Activated CD4-positive, alpha-beta T cell treated with anti-CD3 and anti-CD28 coated beads for 48 hours (primary cell): ENCODE measurements around the gene CTCFL.
"Not testable (repeated sequence)": the region's sequence is repeated elsewhere in the genome, so short reads cannot be mapped to it uniquely, and the experiment has no call there.

ENCODE experiments used
- DNase-seq: peaks from one replicate; pipeline ENCODE4 v3.0.0-alpha.2; 2020

CTCFL gene

GRCh38 chr20:57504411-57504810 lies 20.5 kb downstream of the CTCFL start:
- no peak for DNase-seq

GRCh38 chr20:57503035-57503658 lies 21.8 kb downstream of the CTCFL start:
- no peak for DNase-seq

GRCh38 chr20:57502336-57502700 lies 22.6 kb downstream of the CTCFL start:
- DNase-seq, result no peak

GRCh38 chr20:57501461-57502335 lies 23.2 kb downstream of the CTCFL start:
- no peak for DNase-seq

- no peak for DNase-seq
Observed at GRCh38 chr20:57500962-57501361, 24.0 kb downstream of the CTCFL start.

- no peak for DNase-seq
Observed at GRCh38 chr20:57500235-57500634, 24.7 kb downstream of the CTCFL start.

- no peak for DNase-seq
Observed at GRCh38 chr20:57499676-57500075, 25.3 kb downstream of the CTCFL start.

GRCh38 chr20:57498425-57499400 lies 26.2 kb downstream of the CTCFL start:
- peak; percentile 63 for DNase-seq

GRCh38 chr20:57496592-57496991 lies 28.3 kb downstream of the CTCFL start:
- DNase-seq, result no peak

GRCh38 chr20:57495978-57496377 lies 29.0 kb downstream of the CTCFL start:
- no peak for DNase-seq

- no peak for DNase-seq
Observed at GRCh38 chr20:57493091-57493615, 31.8 kb downstream of the CTCFL start.

GRCh38 chr20:57491373-57491772 lies 33.6 kb downstream of the CTCFL start:
- no peak for DNase-seq

GRCh38 chr20:57488277-57488676 lies 36.7 kb downstream of the CTCFL start:
- DNase-seq, result not testable (repeated sequence)

- no peak for DNase-seq
Observed at GRCh38 chr20:57485770-57486169, 39.2 kb downstream of the CTCFL start.

- no peak for DNase-seq
Observed at GRCh38 chr20:57484772-57485171, 40.2 kb downstream of the CTCFL start.

- no peak for DNase-seq
Observed at GRCh38 chr20:57483287-57484050, 41.5 kb downstream of the CTCFL start.

GRCh38 chr20:57482796-57483195 lies 42.1 kb downstream of the CTCFL start:
- no peak for DNase-seq

- no peak for DNase-seq
Observed at GRCh38 chr20:57482148-57482547, 42.8 kb downstream of the CTCFL start.

GRCh38 chr20:57481281-57481711 lies 43.6 kb downstream of the CTCFL start:
- no peak for DNase-seq

- no peak for DNase-seq
Observed at GRCh38 chr20:57480444-57481160, 44.3 kb downstream of the CTCFL start.

GRCh38 chr20:57479196-57479595 lies 45.7 kb downstream of the CTCFL start:
- DNase-seq, result no peak
